ENCODE measurements around the gene DERL2. TPM values are rescaled to one million over a fixed set of nuclear protein-coding genes. Genes with fewer than 3 reads are reported as not detected.

The DERL2 gene
- 26.1 TPM for total RNA-seq

DNA sequence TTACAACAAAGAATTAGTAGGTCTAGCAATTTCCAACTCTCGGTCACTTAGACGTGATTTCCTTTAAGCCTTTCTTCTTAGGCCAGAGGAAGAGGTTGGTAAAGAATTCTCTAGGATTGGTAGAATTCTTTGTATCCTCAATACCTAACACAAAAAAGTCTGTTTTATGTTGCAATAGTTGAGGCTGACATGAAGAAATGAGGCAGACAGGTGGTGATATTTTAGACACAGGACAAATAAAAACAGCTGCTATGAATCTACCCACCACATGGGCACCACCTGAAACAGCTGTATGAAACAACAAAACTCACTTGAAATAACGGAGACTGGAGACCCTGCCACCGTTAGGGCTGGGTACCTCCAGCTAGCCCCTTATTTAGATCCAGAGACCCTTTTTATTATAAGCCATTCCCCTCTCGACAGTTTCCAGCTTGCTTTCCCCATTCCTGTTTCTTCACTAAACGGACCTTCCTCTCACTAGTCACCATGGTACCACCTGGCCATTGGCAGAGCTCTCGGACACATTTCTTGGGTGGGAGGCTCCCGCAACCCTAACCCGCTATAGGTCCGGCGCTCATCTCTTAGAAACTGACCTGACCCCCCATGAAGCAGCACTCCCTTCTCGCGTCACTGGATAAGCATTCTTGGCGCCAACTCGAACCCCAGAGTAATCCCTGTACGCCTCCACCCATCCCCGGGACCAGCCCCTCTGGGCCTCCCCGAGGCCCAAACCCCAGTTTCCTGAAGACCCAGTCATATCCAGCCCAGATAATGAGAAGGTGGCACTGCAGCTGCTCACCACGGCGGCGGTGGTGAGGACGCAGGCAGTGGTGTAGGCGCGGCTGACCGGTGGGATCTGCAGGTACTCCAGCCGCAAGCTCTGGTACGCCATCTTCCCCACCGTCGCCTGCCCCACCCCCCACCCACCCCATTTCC lies at the start of gene DERL2:
Gene DERL2 (minus strand): TSS at position 909 of the 936 bp plus-strand sequence. CDS start 17 bp downstream, at position 892.
- Histone ChIP-seq H3K27me3 (ENCODE audit: control insufficient read depth in 3 of 3, insufficient read depth in 3 of 3, low read length in 3 of 3) (no peaks in the 10 kb centered on the region), H3K27ac (ENCODE audit: low read depth, low read length) (peak within 1 kb of the TSS; percentile 99), H3K4me3 (ENCODE audit: low read length in 3 of 3) (peak within 1 kb of the TSS; percentile 92 to 97 (median 94)), H3K9ac (ENCODE audit: low read depth in 1 of 3, low read length in 3 of 3) (peak within 1 kb of the TSS; percentile 96 to 98 (median 97)), H3K36me3 (ENCODE audit: control insufficient read depth in 3 of 3, insufficient read depth in 3 of 3, low read length in 3 of 3) (peaks cover 18 to 44% (median 31%) of the 10 kb centered on the region in 3 donors), H3K9me3 (ENCODE audit: control insufficient read depth in 3 of 3, low read length in 3 of 3) (no peaks in the 10 kb centered on the region), H3K4me1 (ENCODE audit: control insufficient read depth in 3 of 3, insufficient read depth in 3 of 3, low read length in 3 of 3) (peaks cover 18 to 36% (median 29%) of the 10 kb centered on the region in 3 donors)

DNA sequence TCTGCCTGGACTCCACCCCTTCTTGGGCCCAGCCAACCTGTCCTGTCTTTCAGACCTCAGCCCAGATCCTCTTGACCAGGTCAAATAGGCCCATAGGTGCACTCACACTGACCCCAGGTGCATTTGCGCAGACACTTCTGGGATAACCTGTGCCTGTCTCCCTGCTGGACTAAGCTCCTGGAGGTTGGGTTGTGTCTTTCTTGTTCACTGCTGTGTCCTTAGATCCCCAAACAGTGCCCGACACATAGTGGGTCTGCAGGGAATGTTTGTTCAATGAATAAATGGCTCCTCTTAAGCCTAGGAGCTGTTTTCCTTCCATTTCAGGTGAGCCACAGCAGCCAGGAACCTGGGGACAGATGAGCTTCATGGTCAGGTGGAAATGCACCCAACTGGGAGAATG lies 49.5 kb upstream of the DERL2 start:
- H3K9ac ChIP-seq (ENCODE audit: low read depth in 1 of 3, low read length in 3 of 3) = no peak overlapping the region
- H3K36me3 ChIP-seq (ENCODE audit: control insufficient read depth in 3 of 3, insufficient read depth in 3 of 3, low read length in 3 of 3) = peaks cover under 1 to 25% (median 21%) of the 10 kb centered on the region in 3 donors

GRCh38 chr17:5533486-5534315 lies 47.7 kb upstream of the DERL2 start:
- no peaks in the 10 kb centered on the region for H3K9me3 ChIP-seq (ENCODE audit: control insufficient read depth in 3 of 3, low read length in 3 of 3)
- peaks cover 4 to 28% (median 16%) of the 10 kb centered on the region in 3 donors for H3K36me3 ChIP-seq (ENCODE audit: control insufficient read depth in 3 of 3, insufficient read depth in 3 of 3, low read length in 3 of 3)
- no peak overlapping the region for H3K9ac ChIP-seq (ENCODE audit: low read depth in 1 of 3, low read length in 3 of 3)

More for the DNA sequence above, 49.5 kb upstream of the DERL2 start:
- no peak overlapping the region for H3K4me3 ChIP-seq (ENCODE audit: low read length in 3 of 3)
- no peak overlapping the region for H3K27ac ChIP-seq (ENCODE audit: low read depth, low read length)
- no peaks in the 10 kb centered on the region for H3K4me1 ChIP-seq (ENCODE audit: control insufficient read depth in 3 of 3, insufficient read depth in 3 of 3, low read length in 3 of 3)
- no peaks in the 10 kb centered on the region for H3K9me3 ChIP-seq (ENCODE audit: control insufficient read depth in 3 of 3, low read length in 3 of 3)
- H3K27me3 ChIP-seq (ENCODE audit: control insufficient read depth in 3 of 3, insufficient read depth in 3 of 3, low read length in 3 of 3) = no peaks in the 10 kb centered on the region

DNA sequence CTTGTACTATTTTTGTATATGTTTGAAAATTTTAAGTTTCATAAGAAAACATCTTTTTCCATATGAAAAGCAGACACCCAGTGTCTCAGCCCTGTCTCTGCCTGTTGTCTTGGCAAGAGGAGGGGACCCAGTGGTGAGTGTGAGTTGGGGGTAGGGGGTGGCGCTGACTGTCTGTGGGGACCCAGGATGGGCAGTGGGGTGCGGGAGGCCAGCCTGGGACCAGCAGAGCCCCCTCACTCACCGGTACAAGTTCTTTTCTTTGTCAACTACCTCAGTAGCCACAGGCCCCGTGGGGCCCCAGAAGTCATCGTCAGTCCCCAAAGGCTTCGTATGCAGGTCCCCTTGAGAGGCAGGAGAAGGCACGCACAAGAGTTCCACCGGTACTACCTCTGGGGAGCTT lies 46.6 kb upstream of the DERL2 start:
- no peak overlapping the region for H3K4me3 ChIP-seq (ENCODE audit: low read length in 3 of 3)
- no peak overlapping the region for H3K27ac ChIP-seq (ENCODE audit: low read depth, low read length)
- no peaks in the 10 kb centered on the region for H3K9me3 ChIP-seq (ENCODE audit: control insufficient read depth in 3 of 3, low read length in 3 of 3)
- H3K4me1 ChIP-seq (ENCODE audit: control insufficient read depth in 3 of 3, insufficient read depth in 3 of 3, low read length in 3 of 3) = peaks cover 3 to 4% (median 4%) of the 10 kb centered on the region in 3 donors
- H3K36me3 ChIP-seq (ENCODE audit: control insufficient read depth in 3 of 3, insufficient read depth in 3 of 3, low read length in 3 of 3) = peaks cover 4 to 28% (median 14%) of the 10 kb centered on the region in 3 donors
- no peaks in the 10 kb centered on the region for H3K27me3 ChIP-seq (ENCODE audit: control insufficient read depth in 3 of 3, insufficient read depth in 3 of 3, low read length in 3 of 3)
- no peak overlapping the region for H3K9ac ChIP-seq (ENCODE audit: low read depth in 1 of 3, low read length in 3 of 3)

More at GRCh38 chr17:5533486-5534315, 47.7 kb upstream of the DERL2 start:
- no peak overlapping the region for H3K27ac ChIP-seq (ENCODE audit: low read depth, low read length)
- H3K27me3 ChIP-seq (ENCODE audit: control insufficient read depth in 3 of 3, insufficient read depth in 3 of 3, low read length in 3 of 3) = no peaks in the 10 kb centered on the region
- H3K4me1 ChIP-seq (ENCODE audit: control insufficient read depth in 3 of 3, insufficient read depth in 3 of 3, low read length in 3 of 3) = no peaks in the 10 kb centered on the region
- H3K4me3 ChIP-seq (ENCODE audit: low read length in 3 of 3) = no peak overlapping the region

- Histone ChIP-seq H3K9me3 (ENCODE audit: control insufficient read depth in 3 of 3, low read length in 3 of 3) (no peaks in the 10 kb centered on the region), H3K4me3 (ENCODE audit: low read length in 3 of 3) (no peak overlapping the region), H3K9ac (ENCODE audit: low read depth in 1 of 3, low read length in 3 of 3) (no peak overlapping the region), H3K27me3 (ENCODE audit: control insufficient read depth in 3 of 3, insufficient read depth in 3 of 3, low read length in 3 of 3) (no peaks in the 10 kb centered on the region), H3K27ac (ENCODE audit: low read depth, low read length) (no peak overlapping the region), H3K36me3 (ENCODE audit: control insufficient read depth in 3 of 3, insufficient read depth in 3 of 3, low read length in 3 of 3) (peaks cover 4 to 28% (median 14%) of the 10 kb centered on the region in 3 donors), H3K4me1 (ENCODE audit: control insufficient read depth in 3 of 3, insufficient read depth in 3 of 3, low read length in 3 of 3) (peaks cover 9 to 19% (median 18%) of the 10 kb centered on the region in 3 donors)
Measured at GRCh38 chr17:5531085-5531418, 45.1 kb upstream of the DERL2 start.

- Histone ChIP-seq H3K27me3 (ENCODE audit: control insufficient read depth in 3 of 3, insufficient read depth in 3 of 3, low read length in 3 of 3) (no peaks in the 10 kb centered on the region), H3K36me3 (ENCODE audit: control insufficient read depth in 3 of 3, insufficient read depth in 3 of 3, low read length in 3 of 3) (peaks cover 4 to 23% (median 11%) of the 10 kb centered on the region in 3 donors), H3K4me3 (ENCODE audit: low read length in 3 of 3) (no peak overlapping the region), H3K9me3 (ENCODE audit: control insufficient read depth in 3 of 3, low read length in 3 of 3) (no peaks in the 10 kb centered on the region), H3K9ac (ENCODE audit: low read depth in 1 of 3, low read length in 3 of 3) (no peak overlapping the region), H3K27ac (ENCODE audit: low read depth, low read length) (no peak overlapping the region), H3K4me1 (ENCODE audit: control insufficient read depth in 3 of 3, insufficient read depth in 3 of 3, low read length in 3 of 3) (peaks cover 9 to 19% (median 19%) of the 10 kb centered on the region in 3 donors)
Measured at GRCh38 chr17:5530265-5531084, 44.5 kb upstream of the DERL2 start.

- H3K36me3 ChIP-seq (ENCODE audit: control insufficient read depth in 3 of 3, insufficient read depth in 3 of 3, low read length in 3 of 3) = peaks cover 4 to 20% (median 9%) of the 10 kb centered on the region in 3 donors
- H3K27me3 ChIP-seq (ENCODE audit: control insufficient read depth in 3 of 3, insufficient read depth in 3 of 3, low read length in 3 of 3) = no peaks in the 10 kb centered on the region
- peak overlapping the region in 2 of 3 donors; percentile 66 to 76 for H3K9ac ChIP-seq (ENCODE audit: low read depth in 1 of 3, low read length in 3 of 3)
- no peaks in the 10 kb centered on the region for H3K9me3 ChIP-seq (ENCODE audit: control insufficient read depth in 3 of 3, low read length in 3 of 3)
- H3K27ac ChIP-seq (ENCODE audit: low read depth, low read length) = peak overlapping the region; percentile 95
- H3K4me3 ChIP-seq (ENCODE audit: low read length in 3 of 3) = peak overlapping the region in 1 of 3 donors; percentile 52
- H3K4me1 ChIP-seq (ENCODE audit: control insufficient read depth in 3 of 3, insufficient read depth in 3 of 3, low read length in 3 of 3) = peaks cover 9 to 22% (median 19%) of the 10 kb centered on the region in 3 donors
Measured at GRCh38 chr17:5527601-5528250, 41.7 kb upstream of the DERL2 start.

- Histone ChIP-seq H3K4me1 (ENCODE audit: control insufficient read depth in 3 of 3, insufficient read depth in 3 of 3, low read length in 3 of 3) (peaks cover 9 to 22% (median 19%) of the 10 kb centered on the region in 3 donors), H3K27me3 (ENCODE audit: control insufficient read depth in 3 of 3, insufficient read depth in 3 of 3, low read length in 3 of 3) (no peaks in the 10 kb centered on the region), H3K9ac (ENCODE audit: low read depth in 1 of 3, low read length in 3 of 3) (peak overlapping the region; percentile 23 to 76 (median 66)), H3K4me3 (ENCODE audit: low read length in 3 of 3) (peak overlapping the region; percentile 23 to 60 (median 52)), H3K9me3 (ENCODE audit: control insufficient read depth in 3 of 3, low read length in 3 of 3) (no peaks in the 10 kb centered on the region), H3K27ac (ENCODE audit: low read depth, low read length) (peak overlapping the region; percentile 95), H3K36me3 (ENCODE audit: control insufficient read depth in 3 of 3, insufficient read depth in 3 of 3, low read length in 3 of 3) (peaks cover 4 to 20% (median 7%) of the 10 kb centered on the region in 3 donors)
Measured at GRCh38 chr17:5526821-5527598, 41.0 kb upstream of the DERL2 start.
